ENCODE data around the gene CAMTA2. TPM values are rescaled to one million over a fixed set of nuclear protein-coding genes. Genes with fewer than 3 reads are reported as not detected.

CAMTA2 gene
- total RNA-seq, 1 experiment from 2014 or later = 51.1 TPM

DNA sequence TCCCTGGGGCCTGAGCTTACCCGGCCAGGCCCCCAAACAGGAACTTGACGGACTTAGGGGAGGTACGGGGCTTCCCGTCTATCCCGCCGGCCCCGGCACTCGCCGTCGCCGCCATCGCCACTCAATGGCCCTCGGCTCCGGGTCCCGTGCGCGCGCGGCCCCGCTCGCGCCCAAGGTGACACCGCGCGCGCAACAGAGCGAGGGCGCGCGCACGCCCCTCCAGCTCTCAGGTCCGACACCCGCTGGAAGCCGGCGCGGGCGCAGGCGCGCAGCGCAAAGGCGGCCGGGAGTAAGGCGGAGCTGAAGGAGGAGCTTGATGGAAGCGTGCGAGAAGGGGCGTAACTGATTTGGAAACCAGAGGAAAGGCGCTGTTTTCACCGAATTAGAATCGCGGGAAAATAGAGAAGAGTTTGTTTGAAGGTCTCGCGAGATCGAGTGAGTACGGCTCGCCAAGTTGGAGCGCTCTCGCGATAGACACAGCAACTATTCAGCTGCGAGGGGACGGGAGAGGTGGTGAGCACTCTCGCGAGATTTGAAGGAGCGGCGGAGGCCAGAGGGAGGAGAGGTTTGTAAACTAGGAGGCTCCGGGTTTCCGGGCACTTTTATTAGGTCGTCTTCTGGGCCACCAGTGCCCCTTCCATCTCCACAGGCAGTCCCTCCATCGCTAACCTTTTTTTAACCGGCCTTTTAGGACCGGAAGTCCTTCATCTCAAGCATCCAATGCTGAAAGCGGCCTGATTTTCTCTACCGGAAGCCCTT is 47.5 kb downstream of the CAMTA2 start, which contains the start of the genes RNF167 and SLC25A11:
Gene RNF167, plus strand, starts transcription at position 473 of the 759 bp plus-strand sequence. CDS start 642 bp downstream, outside the sequence.
Gene SLC25A11, minus strand, starts transcription at position 251 of the 759 bp plus-strand sequence. Its CDS starts 136 bp downstream, at position 115.
- H3K79me2 ChIP-seq (ENCODE audit: low read depth) = peaks cover 63% of the 10 kb centered on the region
- no peak for TF ChIP-seq EZH2 (IDR thresholded peaks at IDR 0.05; ENCODE audit: low read depth)
- TF ChIP-seq, protein P1, sequence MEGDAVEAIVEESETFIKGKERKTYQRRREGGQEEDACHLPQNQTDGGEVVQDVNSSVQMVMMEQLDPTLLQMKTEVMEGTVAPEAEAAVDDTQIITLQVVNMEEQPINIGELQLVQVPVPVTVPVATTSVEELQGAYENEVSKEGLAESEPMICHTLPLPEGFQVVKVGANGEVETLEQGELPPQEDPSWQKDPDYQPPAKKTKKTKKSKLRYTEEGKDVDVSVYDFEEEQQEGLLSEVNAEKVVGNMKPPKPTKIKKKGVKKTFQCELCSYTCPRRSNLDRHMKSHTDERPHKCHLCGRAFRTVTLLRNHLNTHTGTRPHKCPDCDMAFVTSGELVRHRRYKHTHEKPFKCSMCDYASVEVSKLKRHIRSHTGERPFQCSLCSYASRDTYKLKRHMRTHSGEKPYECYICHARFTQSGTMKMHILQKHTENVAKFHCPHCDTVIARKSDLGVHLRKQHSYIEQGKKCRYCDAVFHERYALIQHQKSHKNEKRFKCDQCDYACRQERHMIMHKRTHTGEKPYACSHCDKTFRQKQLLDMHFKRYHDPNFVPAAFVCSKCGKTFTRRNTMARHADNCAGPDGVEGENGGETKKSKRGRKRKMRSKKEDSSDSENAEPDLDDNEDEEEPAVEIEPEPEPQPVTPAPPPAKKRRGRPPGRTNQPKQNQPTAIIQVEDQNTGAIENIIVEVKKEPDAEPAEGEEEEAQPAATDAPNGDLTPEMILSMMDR (conservative IDR thresholded peaks at IDR 0.05) = no peak
- no peaks in the 10 kb centered on the region for H3K9me2 ChIP-seq (ENCODE audit: insufficient read depth)
- H3K36me3 ChIP-seq (ENCODE audit: low read depth) = peaks cover 21% of the 10 kb centered on the region
- peaks cover 61% of the 10 kb centered on the region for H3F3A ChIP-seq (ENCODE audit: insufficient read depth, low read depth)
- intact Hi-C loops (cut with micrococcal nuclease; ENCODE audit: unreplicated experiment) = loop anchor here (1.0 to 10.0 kb wide), 4 partner anchors 9 to 105 kb away; partner anchors contain the start of genes MINK1 and SPAG7
- DNase-seq = peak; percentile 98
- H3K9me3 ChIP-seq (ENCODE audit: insufficient read depth, low read depth) = no peaks in the 10 kb centered on the region
- H3K27ac ChIP-seq = peak within 1 kb of the TSS; percentile 87
- H3K4me3 ChIP-seq = peak within 1 kb of the TSS; percentile 93
- peaks cover 24% of the 10 kb centered on the region for H3K4me1 ChIP-seq (replicated peaks; ENCODE audit: insufficient read depth)
- H4K20me1 ChIP-seq (ENCODE audit: insufficient read depth) = peaks cover 13% of the 10 kb centered on the region
- no TSS peak for BruUV-seq (replicated peaks)
- ChIA-PET CTCF (interaction anchor here (0.7 to 1.4 kb wide), 4 partner anchors 17 to 150 kb away, joined by 3 to 16 read pairs (median 5); no protein-coding TSS in a partner anchor), POLR2A (ENCODE audit: unreplicated experiment) (interaction anchor here (0.5 to 2.3 kb wide), 8 partner anchors 8 to 418 kb away, joined by 3 to 20 read pairs (median 10); partner anchors contain the start of genes PFN1 and SPAG7)
- no peaks in the 10 kb centered on the region for H3K27me3 ChIP-seq (ENCODE audit: insufficient read depth, low read depth)
- H2AFZ ChIP-seq = peak within 1 kb of the TSS; percentile 92
- H3K4me2 ChIP-seq = peak within 1 kb of the TSS; percentile 100

DNA sequence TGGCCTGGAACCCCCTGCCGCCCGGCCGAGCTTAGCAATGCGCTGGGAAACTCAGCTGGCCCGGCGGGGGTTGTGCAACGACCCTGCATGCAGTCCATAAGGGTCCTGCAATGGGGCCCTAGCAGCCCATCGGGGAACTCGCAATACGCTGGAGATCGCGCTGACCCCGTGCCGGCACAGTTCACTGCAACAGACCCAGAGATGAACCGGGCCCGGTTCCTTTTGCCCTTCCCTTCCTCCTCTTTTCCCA is 48.0 kb downstream of the CAMTA2 start:
- peaks cover 24% of the 10 kb centered on the region for H3K4me1 ChIP-seq (replicated peaks; ENCODE audit: insufficient read depth)
- POLR2A ChIA-PET (ENCODE audit: unreplicated experiment) = interaction anchor here (0.6 to 2.3 kb wide), 4 partner anchors 9 to 47 kb away, joined by 3 to 20 read pairs (median 16); partner anchors contain the start of genes PFN1 and SPAG7
- peaks cover 58% of the 10 kb centered on the region for H3K79me2 ChIP-seq (ENCODE audit: low read depth)
- H2AFZ ChIP-seq = peak overlapping the region; percentile 92
- CTCF ChIA-PET = interaction anchor here (0.7 kb wide), 1 partner anchor 16 kb away, joined by 6 read pairs; no protein-coding TSS in a partner anchor
- H4K20me1 ChIP-seq (ENCODE audit: insufficient read depth) = peaks cover 8% of the 10 kb centered on the region
- H3K9me2 ChIP-seq (ENCODE audit: insufficient read depth) = no peaks in the 10 kb centered on the region
- peak overlapping the region; percentile 87 for H3K27ac ChIP-seq
- peak overlapping the region; percentile 100 for H3K4me2 ChIP-seq
- H3K9me3 ChIP-seq (ENCODE audit: insufficient read depth, low read depth) = no peaks in the 10 kb centered on the region
- peaks cover 61% of the 10 kb centered on the region for H3F3A ChIP-seq (ENCODE audit: insufficient read depth, low read depth)
- DNase-seq = no peak
- peaks cover 18% of the 10 kb centered on the region for H3K36me3 ChIP-seq (ENCODE audit: low read depth)
- intact Hi-C loops (cut with micrococcal nuclease; ENCODE audit: unreplicated experiment) = loop anchor here (1.0 kb wide), 1 partner anchor 30 kb away; no protein-coding TSS in a partner anchor
- BruUV-seq (replicated peaks) = no TSS peak
- H3K27me3 ChIP-seq (ENCODE audit: insufficient read depth, low read depth) = no peaks in the 10 kb centered on the region
- TF ChIP-seq, protein P1 (conservative IDR thresholded peaks at IDR 0.05) = no peak
- TF ChIP-seq EZH2 (IDR thresholded peaks at IDR 0.05; ENCODE audit: low read depth) = no peak
- H3K4me3 ChIP-seq = peak overlapping the region; percentile 93

DNA sequence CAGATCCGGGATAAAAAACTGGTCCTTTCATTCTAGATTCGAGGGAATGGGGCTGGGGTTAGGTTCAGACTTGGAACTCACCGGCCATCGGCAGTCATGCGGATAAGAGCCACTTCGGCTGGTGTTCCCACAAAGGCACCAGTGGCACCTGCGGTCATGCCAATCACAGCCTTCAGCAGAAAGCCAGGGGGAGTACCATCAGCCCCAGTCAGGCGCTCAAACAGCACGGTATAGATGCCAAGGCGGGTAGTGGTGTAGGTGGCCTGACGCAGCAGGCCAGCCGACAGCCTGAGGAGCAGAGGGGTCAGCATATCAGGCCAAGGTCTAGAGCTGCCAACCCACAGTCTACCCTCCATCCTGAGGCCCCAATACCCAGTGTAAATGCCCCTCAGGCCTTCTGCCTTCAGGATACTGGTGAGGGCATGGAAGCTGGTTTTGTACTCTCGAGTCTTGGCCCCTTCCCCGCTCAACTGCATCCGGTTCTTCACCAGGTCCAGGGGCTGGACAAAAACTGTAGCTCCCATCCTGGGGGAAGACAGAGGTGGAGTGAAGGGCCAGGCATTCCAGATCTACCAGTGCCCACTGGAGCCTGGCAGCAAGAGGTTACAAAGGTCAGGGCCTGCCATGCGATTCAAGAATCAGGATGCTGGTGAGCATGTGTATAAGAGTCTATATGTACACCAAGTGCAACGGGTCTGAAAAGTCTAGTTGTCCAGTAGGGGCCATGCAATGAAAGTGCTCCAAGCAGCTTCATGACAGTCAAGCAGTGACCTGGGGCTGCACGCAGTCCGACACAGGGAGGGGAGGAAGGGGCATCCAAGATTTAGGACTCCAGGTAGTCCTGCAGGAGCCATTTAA is 48.6 kb downstream of the CAMTA2 start:
- no peak for TF ChIP-seq EZH2 (IDR thresholded peaks at IDR 0.05; ENCODE audit: low read depth)
- TF ChIP-seq, protein P1 (conservative IDR thresholded peaks at IDR 0.05) = no peak
- BruUV-seq (replicated peaks) = TSS peak; percentile 5
- Histone ChIP-seq H3K36me3 (ENCODE audit: low read depth) (peaks cover 18% of the 10 kb centered on the region), H3K4me3 (peak overlapping the region; percentile 93), H3K9me2 (ENCODE audit: insufficient read depth) (no peaks in the 10 kb centered on the region), H4K20me1 (ENCODE audit: insufficient read depth) (peaks cover 4% of the 10 kb centered on the region), H3K4me2 (peak overlapping the region; percentile 100), H3K27ac (peak overlapping the region; percentile 87), H3K79me2 (ENCODE audit: low read depth) (peaks cover 52% of the 10 kb centered on the region), H3K4me1 (replicated peaks; ENCODE audit: insufficient read depth) (peaks cover 30% of the 10 kb centered on the region), H3K9me3 (ENCODE audit: insufficient read depth, low read depth) (no peaks in the 10 kb centered on the region), H3F3A (ENCODE audit: insufficient read depth, low read depth) (peaks cover 61% of the 10 kb centered on the region), H2AFZ (peak overlapping the region; percentile 92), H3K27me3 (ENCODE audit: insufficient read depth, low read depth) (no peaks in the 10 kb centered on the region)
- intact Hi-C loops (cut with micrococcal nuclease; ENCODE audit: unreplicated experiment) = loop anchor here (1.0 kb wide), 1 partner anchor 30 kb away; no protein-coding TSS in a partner anchor
- no peak for DNase-seq
- ChIA-PET POLR2A (ENCODE audit: unreplicated experiment) (interaction anchor here (2.3 kb wide), 1 partner anchor 28 kb away, joined by 19 read pairs; the partner anchor contains the start of gene SPAG7), CTCF (interaction anchor here (0.6 to 0.7 kb wide), 2 partner anchors 16 to 156 kb away, joined by 3 to 6 read pairs; no protein-coding TSS in a partner anchor)
